Panc1 (cell line): ENCODE measurements around the gene IL17D. TPM values are rescaled to one million over a fixed set of nuclear protein-coding genes. Genes with fewer than 3 reads are reported as not detected.

Experiments
- ATAC-seq: fragments of 200-7000 bp; cut with Tn5 transposase; 2 replicates; pipeline ENCODE4 v1.9.1; 2020; ENCODE audit warnings: mild to moderate bottlenecking, moderate library complexity
- BruUV-seq: library from RNA; stranded (reverse); fragments of 400-500 nt; replicated peaks from 2 replicates; lab custom pipeline; 2021; lab: Mats Ljungman, UMichigan
- CTCF ChIA-PET: fragments of 300-600 bp; sonication (Branson Sonifier 250); formaldehyde crosslinking; loops from one replicate; lab custom pipeline; 2022; ENCODE audit warnings: antibody characterized with exemption; lab: Charles Lee
- POLR2A ChIA-PET: fragments of 300-600 bp; sonication (Branson Sonifier 250); formaldehyde crosslinking; loops from one replicate; lab custom pipeline; 2022; ENCODE audit warnings: antibody characterized with exemption; lab: Charles Lee
- DNase-seq: peaks from one replicate; pipeline ENCODE4 v3.0.0-alpha.2; 2010; ENCODE audit warnings: low read depth, low spot score
- H3K27ac ChIP-seq: 2 replicates; pipeline ENCODE4 v1.5.1; 2011; ENCODE audit warnings: mild to moderate bottlenecking, low read length, inconsistent platforms
- H3K27me3 ChIP-seq: fragments of 200-500 bp; sonication (Bioruptor generic); 2 replicates; pipeline ENCODE4 v1.6.0; 2014; ENCODE audit warnings: low read length, inconsistent platforms; ENCODE audit not compliant: control insufficient read depth, insufficient read depth
- H3K36me3 ChIP-seq: fragments of 200-500 bp; sonication (Bioruptor generic); 2 replicates; pipeline ENCODE4 v1.5.1; 2014; ENCODE audit warnings: inconsistent platforms, mild to moderate bottlenecking, low read length, moderate library complexity; ENCODE audit not compliant: control insufficient read depth, insufficient read depth
- H3K4me1 ChIP-seq: 2 replicates; pipeline ENCODE4 v1.5.1; 2011; ENCODE audit warnings: inconsistent platforms, mild to moderate bottlenecking, low read length, moderate library complexity; ENCODE audit not compliant: control insufficient read depth, insufficient read depth
- H3K4me3 ChIP-seq, 2 experiments: 2 replicates each; pipeline ENCODE4 v1.5.1; 2011 to 2012; ENCODE audit warnings: low read depth in 2 of 2, low read length in 2 of 2, mild to moderate bottlenecking in 2 of 2, inconsistent platforms in 1 of 2, moderate library complexity in 1 of 2
- H3K9me3 ChIP-seq: fragments of 200-500 bp; sonication (Bioruptor generic); 2 replicates; pipeline ENCODE4 v1.5.1; 2014; ENCODE audit warnings: low read depth, mild to moderate bottlenecking, inconsistent platforms, low read length, moderate library complexity; ENCODE audit not compliant: control insufficient read depth, insufficient read depth
- POLR2AphosphoS5 ChIP-seq: IDR thresholded peaks from 2 replicates; pipeline ENCODE4 v1.6.1; 2012; ENCODE audit warnings: mild to moderate bottlenecking, low read depth, low read length, moderate library complexity
- REST ChIP-seq, 2 experiments: IDR thresholded peaks; 2 replicates each; pipeline ENCODE4 v1.6.1; 2011 to 2012; ENCODE audit warnings: low read depth in 2 of 2, control low read depth in 1 of 2, low read length in 1 of 2, mild to moderate bottlenecking in 1 of 2, moderate library complexity in 1 of 2; ENCODE audit not compliant: insufficient read depth in 1 of 2
- SIN3A ChIP-seq: IDR thresholded peaks from 2 replicates; pipeline ENCODE4 v1.6.1; 2012; ENCODE audit warnings: low read depth, mild to moderate bottlenecking, low read length, moderate library complexity, borderline replicate concordance; ENCODE audit not compliant: insufficient read depth
- TCF7L2 ChIP-seq: IDR thresholded peaks from 2 replicates; pipeline ENCODE4 v1.6.1; 2011; ENCODE audit warnings: mild to moderate bottlenecking, low read depth, low read length, inconsistent platforms
- in situ Hi-C: cut with HindIII; loops from 2 replicates; pipeline ENCODE4 v1.10.0; 2016; ENCODE audit warnings: low sequenced_read_pairs, low pct_unique_long_range_greater_than_20kb
- intact Hi-C: fragments of 100-400 bp; cut with micrococcal nuclease; formaldehyde crosslinking; loops from one replicate; pipeline ENCODE4 v1.10.0; 2022; ENCODE audit not compliant: unreplicated experiment
- total RNA-seq: library from RNA; stranded (reverse); gene quantifications from one replicate; pipeline ENCODE4 v1.2.1, GENCODE V29; 2021; ENCODE audit not compliant: unreplicated experiment
- TF ChIP-seq, protein P1 (sequence below): fragments of 450-650 bp; IDR thresholded peaks from 2 replicates; pipeline ENCODE4 v1.5.1; 2017; ENCODE audit warnings: mild to moderate bottlenecking

IL17D gene
- total RNA-seq, 1 experiment from 2014 or later: 0.46 TPM

DNA sequence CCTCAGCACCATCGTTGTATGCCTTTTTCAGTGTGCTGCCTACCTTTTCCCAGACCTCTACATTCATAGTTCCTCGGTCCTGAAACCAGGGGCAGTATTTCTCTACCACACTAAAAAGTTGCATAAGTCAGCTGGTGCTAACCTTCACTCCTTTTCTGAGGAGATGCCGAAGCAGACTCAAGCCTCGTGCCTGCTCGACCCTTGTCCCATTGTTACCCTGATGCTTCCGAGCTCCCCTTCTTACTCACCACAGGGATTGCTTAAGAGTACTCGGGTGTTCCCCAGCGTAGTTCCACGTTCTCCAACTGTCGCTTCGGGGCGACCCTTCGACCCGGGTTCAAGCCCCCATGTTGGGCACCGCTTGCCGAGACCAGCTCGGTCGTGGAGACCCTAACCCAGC lies 19.0 kb upstream of the IL17D start:
- Histone ChIP-seq H3K27ac (no peak overlapping the region), H3K4me1 (no peaks in the 10 kb centered on the region), H3K36me3 (no peaks in the 10 kb centered on the region), H3K9me3 (no peaks in the 10 kb centered on the region), H3K27me3 (no peaks in the 10 kb centered on the region), H3K4me3 (no peak overlapping the region)
- DNase-seq: no peak
- intact Hi-C loops: no loop called here
- CTCF ChIA-PET: no interaction called here
- TF ChIP-seq REST (IDR thresholded peaks at IDR 0.05; ENCODE audit: insufficient read depth in 1 of 2, low read depth in 2 of 2, low read length in 1 of 2) (no peak), TCF7L2 (no peak), POLR2AphosphoS5 (no peak), SIN3A (no peak)
- TF ChIP-seq, protein P1, sequence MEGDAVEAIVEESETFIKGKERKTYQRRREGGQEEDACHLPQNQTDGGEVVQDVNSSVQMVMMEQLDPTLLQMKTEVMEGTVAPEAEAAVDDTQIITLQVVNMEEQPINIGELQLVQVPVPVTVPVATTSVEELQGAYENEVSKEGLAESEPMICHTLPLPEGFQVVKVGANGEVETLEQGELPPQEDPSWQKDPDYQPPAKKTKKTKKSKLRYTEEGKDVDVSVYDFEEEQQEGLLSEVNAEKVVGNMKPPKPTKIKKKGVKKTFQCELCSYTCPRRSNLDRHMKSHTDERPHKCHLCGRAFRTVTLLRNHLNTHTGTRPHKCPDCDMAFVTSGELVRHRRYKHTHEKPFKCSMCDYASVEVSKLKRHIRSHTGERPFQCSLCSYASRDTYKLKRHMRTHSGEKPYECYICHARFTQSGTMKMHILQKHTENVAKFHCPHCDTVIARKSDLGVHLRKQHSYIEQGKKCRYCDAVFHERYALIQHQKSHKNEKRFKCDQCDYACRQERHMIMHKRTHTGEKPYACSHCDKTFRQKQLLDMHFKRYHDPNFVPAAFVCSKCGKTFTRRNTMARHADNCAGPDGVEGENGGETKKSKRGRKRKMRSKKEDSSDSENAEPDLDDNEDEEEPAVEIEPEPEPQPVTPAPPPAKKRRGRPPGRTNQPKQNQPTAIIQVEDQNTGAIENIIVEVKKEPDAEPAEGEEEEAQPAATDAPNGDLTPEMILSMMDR: no peak
- POLR2A ChIA-PET: no interaction called here
- in situ Hi-C loops: no loop called here
- no peak for ATAC-seq
- BruUV-seq: no TSS peak

DNA sequence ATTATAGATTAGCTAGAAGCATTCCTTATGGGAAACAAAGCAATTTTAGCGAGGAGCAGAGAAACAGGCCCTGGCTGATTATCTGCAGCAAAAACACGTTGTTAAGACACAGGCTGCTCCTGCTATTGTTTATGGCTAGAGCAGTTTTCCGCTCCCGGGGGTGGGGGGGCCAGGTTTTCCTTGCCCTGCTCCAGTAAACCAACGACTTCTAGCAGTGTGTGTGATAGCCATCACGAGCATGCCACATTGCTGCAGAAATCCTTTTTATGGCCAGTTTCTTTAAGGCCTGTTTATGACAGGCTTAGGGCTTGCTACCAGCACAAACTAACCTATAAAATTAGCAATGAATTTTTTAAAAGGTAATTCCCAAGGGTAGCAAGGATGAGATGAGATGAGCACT lies 18.4 kb upstream of the IL17D start:
- no peak for DNase-seq
- intact Hi-C loops: no loop called here
- no peak overlapping the region for H3K27ac ChIP-seq
- ATAC-seq: no peak
- H3K4me1 ChIP-seq: no peaks in the 10 kb centered on the region
- in situ Hi-C loops: no loop called here
- H3K36me3 ChIP-seq: no peaks in the 10 kb centered on the region
- no peak overlapping the region for H3K4me3 ChIP-seq
- ChIA-PET CTCF (no interaction called here), POLR2A (no interaction called here)
- no TSS peak for BruUV-seq
- H3K9me3 ChIP-seq: no peaks in the 10 kb centered on the region
- H3K27me3 ChIP-seq: no peaks in the 10 kb centered on the region
- TF ChIP-seq, protein P1: no peak
- TF ChIP-seq REST (IDR thresholded peaks at IDR 0.05; ENCODE audit: insufficient read depth in 1 of 2, low read depth in 2 of 2, low read length in 1 of 2) (no peak), POLR2AphosphoS5 (no peak), SIN3A (no peak), TCF7L2 (no peak)
